ENCODE results near the gene ARAF. TPM values are rescaled to one million over a fixed set of nuclear protein-coding genes. Genes with fewer than 3 reads are reported as not detected.
"Not testable (repeated sequence)": the region's sequence is repeated elsewhere in the genome, so short reads cannot be mapped to it uniquely, and the experiment has no call there.

The ARAF gene
- 87.4 TPM for total RNA-seq
- long read RNA-seq, transcript ARAF-203 (16 exons, 2,458 nt), result major isoform, 57 of 96 reads
- long read RNA-seq, partial matches to known transcripts, result 30 of 96 reads
- long read RNA-seq, other reads (novel, unspliced or antisense), result 8 of 96 reads

DNA sequence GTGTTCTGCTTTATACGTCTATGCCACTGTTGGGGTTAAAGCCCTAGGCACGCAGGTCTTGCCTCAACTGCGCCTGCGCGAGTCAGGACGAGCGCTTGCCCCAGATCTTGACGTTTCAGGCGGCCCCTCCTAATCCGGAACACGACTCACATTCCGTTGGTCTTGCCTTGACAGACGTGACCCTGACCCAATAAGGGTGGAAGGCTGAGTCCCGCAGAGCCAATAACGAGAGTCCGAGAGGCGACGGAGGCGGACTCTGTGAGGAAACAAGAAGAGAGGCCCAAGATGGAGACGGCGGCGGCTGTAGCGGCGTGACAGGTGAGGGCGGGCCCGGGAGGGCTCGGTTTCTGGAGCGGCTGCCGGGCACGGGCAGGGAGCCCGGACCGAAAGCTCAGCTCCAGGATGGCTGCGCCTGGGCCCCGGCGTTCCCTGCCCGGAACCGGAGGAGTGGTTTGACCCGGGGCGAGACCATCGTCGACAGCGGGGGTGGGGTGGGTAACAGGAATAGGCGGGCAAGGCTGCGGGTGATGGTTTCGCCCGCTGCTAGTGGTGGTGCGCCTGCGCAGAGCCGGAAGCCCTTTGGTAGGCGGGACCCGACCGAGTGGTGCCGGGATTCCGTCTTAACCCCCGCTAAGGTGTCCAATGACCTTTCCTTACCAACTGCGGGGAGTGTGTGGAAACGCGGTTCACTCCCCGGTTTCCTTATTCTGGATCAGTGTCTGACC is at the start of gene ARAF:
Gene ARAF, plus strand, starts transcription at position 272 of the 725 bp plus-strand sequence. CDS start 1,763 bp downstream, outside the sequence.
- peaks cover 15% of the 10 kb centered on the region for H3K36me3 ChIP-seq
- intact Hi-C loops (cut with DNase I), result no loop called here
- ATAC-seq (peak; percentile 95), DNase-seq (peak; percentile 95)
- no peaks in the 10 kb centered on the region for H3K9me3 ChIP-seq
- peaks cover 9% of the 10 kb centered on the region for H3K4me1 ChIP-seq
- peak within 1 kb of the TSS; percentile 96 for H3K27ac ChIP-seq
- H3K4me3 ChIP-seq, result peak within 1 kb of the TSS; percentile 61
- TF ChIP-seq, protein P1, sequence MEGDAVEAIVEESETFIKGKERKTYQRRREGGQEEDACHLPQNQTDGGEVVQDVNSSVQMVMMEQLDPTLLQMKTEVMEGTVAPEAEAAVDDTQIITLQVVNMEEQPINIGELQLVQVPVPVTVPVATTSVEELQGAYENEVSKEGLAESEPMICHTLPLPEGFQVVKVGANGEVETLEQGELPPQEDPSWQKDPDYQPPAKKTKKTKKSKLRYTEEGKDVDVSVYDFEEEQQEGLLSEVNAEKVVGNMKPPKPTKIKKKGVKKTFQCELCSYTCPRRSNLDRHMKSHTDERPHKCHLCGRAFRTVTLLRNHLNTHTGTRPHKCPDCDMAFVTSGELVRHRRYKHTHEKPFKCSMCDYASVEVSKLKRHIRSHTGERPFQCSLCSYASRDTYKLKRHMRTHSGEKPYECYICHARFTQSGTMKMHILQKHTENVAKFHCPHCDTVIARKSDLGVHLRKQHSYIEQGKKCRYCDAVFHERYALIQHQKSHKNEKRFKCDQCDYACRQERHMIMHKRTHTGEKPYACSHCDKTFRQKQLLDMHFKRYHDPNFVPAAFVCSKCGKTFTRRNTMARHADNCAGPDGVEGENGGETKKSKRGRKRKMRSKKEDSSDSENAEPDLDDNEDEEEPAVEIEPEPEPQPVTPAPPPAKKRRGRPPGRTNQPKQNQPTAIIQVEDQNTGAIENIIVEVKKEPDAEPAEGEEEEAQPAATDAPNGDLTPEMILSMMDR (IDR thresholded peaks at IDR 0.05), result no peak
- no peaks in the 10 kb centered on the region for H3K27me3 ChIP-seq

- H3K4me1 ChIP-seq; ATAC-seq; intact Hi-C loops (cut with DNase I); H3K9me3 ChIP-seq; H3K36me3 ChIP-seq; H3K4me3 ChIP-seq; H3K27ac ChIP-seq; H3K27me3 ChIP-seq; DNase-seq: not testable (repeated sequence)
These were observed 48.6 kb upstream of the ARAF start for GRCh38 chrX:47512383-47512782.

DNA sequence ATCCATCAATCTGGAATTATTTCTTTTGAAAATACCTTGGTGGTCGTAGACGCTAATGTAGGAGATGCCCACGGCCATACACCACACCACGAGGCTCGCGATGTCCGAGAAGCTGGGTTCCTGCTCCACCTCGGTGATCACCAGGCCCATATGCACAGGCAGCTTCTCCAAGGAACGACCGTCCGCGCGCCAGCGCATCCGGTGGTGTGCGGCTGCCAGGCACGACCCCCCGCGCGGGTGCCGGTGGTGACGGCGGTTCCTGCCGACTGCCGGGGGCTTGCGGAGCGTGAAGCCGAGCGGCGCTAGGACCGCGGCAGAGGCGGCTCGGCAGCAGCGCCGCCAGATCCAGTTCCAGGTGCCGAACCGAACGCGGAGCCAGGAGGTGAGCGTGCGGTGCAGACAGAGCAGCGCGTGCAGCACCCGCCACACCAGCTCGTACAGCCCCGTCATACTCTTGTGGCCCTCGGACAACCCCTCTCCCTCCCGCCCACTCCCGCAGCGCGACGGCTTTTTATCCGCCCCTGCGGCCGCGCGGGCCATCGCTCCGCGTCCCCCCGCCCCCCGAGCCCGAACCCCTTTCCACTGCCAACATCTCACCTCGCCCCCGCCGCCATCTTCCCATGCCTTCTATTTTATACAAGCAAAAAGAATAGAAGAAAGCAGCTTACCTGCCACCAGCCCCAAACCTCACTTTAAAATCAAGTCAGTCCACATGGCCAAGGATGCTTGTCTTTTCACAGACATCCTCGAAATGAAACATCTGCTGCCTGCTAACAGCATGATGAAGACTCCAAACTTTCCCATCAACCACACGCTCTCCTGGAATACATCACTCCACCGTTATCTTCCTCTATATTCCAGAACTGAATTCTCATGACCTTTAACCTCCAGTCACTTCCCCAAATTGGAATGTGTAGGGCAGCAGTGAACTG is 47.7 kb upstream of the ARAF start:
- intact Hi-C loops (cut with DNase I); H3K36me3 ChIP-seq; H3K27me3 ChIP-seq; DNase-seq; H3K4me1 ChIP-seq; H3K27ac ChIP-seq; H3K9me3 ChIP-seq: not testable (repeated sequence)
- ATAC-seq, result peak; percentile 74
- peak overlapping the region; percentile 42 for H3K4me3 ChIP-seq

DNA sequence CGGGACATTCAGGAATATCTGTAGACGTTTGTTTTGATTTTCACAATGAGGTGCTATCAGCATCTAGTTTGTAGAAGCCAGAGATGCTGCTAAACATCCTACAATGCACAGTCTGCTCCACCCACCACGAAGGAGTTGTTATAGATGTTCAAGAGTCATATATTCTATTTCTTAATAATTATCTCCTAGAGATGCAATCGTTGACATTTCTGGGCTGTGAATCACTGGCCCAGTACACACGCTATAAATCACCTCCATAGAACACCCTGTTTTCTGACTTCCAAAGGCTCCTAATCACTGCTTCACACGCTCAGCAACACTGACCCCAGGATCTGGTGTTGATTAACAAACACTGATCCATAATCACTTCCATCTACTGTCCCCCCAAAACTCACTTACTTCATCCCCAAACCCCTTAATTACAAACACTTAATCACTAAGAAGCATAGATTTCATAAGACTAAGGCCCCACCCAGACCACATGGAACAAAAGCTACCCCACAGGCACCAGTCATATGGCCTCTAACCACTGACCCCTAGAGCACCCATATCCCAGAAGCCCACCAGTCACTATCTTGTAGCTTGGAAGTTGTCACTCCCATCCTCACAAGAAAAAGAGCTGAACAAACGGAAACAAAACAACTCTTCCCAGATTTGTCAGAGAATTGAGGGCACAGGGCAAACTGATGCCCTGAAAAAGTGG is 46.3 kb upstream of the ARAF start:
- ATAC-seq (no peak), DNase-seq (no peak)
- H3K27ac ChIP-seq, result no peak overlapping the region
- H3K4me1 ChIP-seq, result no peaks in the 10 kb centered on the region
- no peak overlapping the region for H3K4me3 ChIP-seq
- H3K27me3 ChIP-seq, result no peaks in the 10 kb centered on the region
- no peaks in the 10 kb centered on the region for H3K36me3 ChIP-seq
- TF ChIP-seq, protein P1 (IDR thresholded peaks at IDR 0.05), result no peak
- intact Hi-C loops (cut with DNase I), result no loop called here
- no peaks in the 10 kb centered on the region for H3K9me3 ChIP-seq

DNA sequence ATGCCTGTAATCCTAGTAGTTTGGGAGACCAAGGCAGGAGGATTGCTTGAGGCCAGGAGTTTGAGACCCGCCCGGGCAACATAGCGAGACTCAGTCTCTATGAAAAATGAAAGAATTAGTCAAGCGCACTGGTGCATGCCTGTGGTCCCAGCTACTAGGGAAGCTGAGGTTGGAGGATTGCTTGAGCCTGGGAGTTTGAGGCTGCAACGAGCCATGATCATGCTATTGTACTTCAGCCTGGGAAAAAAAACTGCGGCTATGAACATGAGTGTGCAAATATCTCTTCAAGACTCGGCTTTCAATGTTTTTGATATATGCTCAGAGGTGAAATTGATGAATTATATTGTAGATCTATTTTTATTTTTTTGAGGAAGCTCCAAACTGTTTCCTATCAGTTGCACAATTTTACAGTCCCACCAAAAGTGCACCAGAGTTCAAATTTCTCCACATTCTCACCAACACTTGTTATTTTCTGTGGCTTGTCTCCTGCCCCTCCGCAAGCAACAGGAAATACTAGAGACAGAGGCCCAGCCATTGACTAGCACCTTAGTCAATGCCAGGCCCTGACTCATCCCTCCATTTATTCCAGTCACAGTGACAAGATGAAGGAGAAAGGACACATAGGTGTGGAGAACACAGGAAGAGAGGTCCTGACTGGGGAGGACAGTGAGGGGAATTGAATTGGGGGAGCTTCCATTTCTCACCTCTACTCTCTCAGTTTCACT is 44.9 kb upstream of the ARAF start:
- TF ChIP-seq, protein P1 (IDR thresholded peaks at IDR 0.05), result no peak
- intact Hi-C loops (cut with DNase I), result no loop called here
- Histone ChIP-seq H3K27me3 (no peaks in the 10 kb centered on the region), H3K27ac (no peak overlapping the region), H3K4me3 (no peak overlapping the region), H3K9me3 (no peaks in the 10 kb centered on the region), H3K36me3 (no peaks in the 10 kb centered on the region), H3K4me1 (no peaks in the 10 kb centered on the region)
- DNase-seq (no peak), ATAC-seq (peak; percentile 31)

- Histone ChIP-seq H3K36me3 (no peaks in the 10 kb centered on the region), H3K9me3 (no peaks in the 10 kb centered on the region), H3K27ac (no peak overlapping the region), H3K27me3 (no peaks in the 10 kb centered on the region), H3K4me3 (no peak overlapping the region), H3K4me1 (no peaks in the 10 kb centered on the region)
- no peak for ATAC-seq
- TF ChIP-seq, protein P1 (IDR thresholded peaks at IDR 0.05), result no peak
- intact Hi-C loops (cut with DNase I), result no loop called here
- no peak for DNase-seq
These were observed 42.9 kb upstream of the ARAF start for GRCh38 chrX:47518144-47518543.
